Neural cell (in vitro differentiated cells): ENCODE measurements around the gene PCGF3. TPM values are rescaled to one million over a fixed set of nuclear protein-coding genes. Genes with fewer than 3 reads are reported as not detected.
A peak's percentile ranks its signal among the peaks of the same experiment; 100 is the strongest.

Source experiments
- H2AFZ ChIP-seq: fragments of 200-600, 300-800 bp; sonication (generic), shearing (Covaris generic); 2 replicates; pipeline ENCODE4 v1.6.0; 2014; ENCODE audit warnings: low read depth, mild to moderate bottlenecking, antibody characterized with exemption, low read length, moderate library complexity
- H3F3A ChIP-seq: fragments of 200-600 bp; shearing (Covaris generic); 2 replicates; pipeline ENCODE4 v1.6.1; 2016; ENCODE audit warnings: mild to moderate bottlenecking, moderate library complexity, mixed read lengths, antibody characterized with exemption, low read length; ENCODE audit not compliant: insufficient read depth, poor library complexity, severe bottlenecking
- H3K27ac ChIP-seq: fragments of 200-600, 300-800 bp; sonication (generic), shearing (Covaris generic); 2 replicates; pipeline ENCODE4 v1.5.1; 2014; ENCODE audit warnings: mild to moderate bottlenecking, low read length, moderate library complexity
- H3K27me3 ChIP-seq: fragments of 300-800, 200-600 bp; sonication (generic), shearing (Covaris generic); 2 replicates; pipeline ENCODE4 v1.6.0; 2014; ENCODE audit warnings: mild to moderate bottlenecking, low read depth, low read length, moderate library complexity; ENCODE audit not compliant: insufficient read depth
- H3K36me3 ChIP-seq: fragments of 300-800, 200-600 bp; sonication (generic), shearing (Covaris generic); 2 replicates; pipeline ENCODE4 v1.5.1; 2014; ENCODE audit warnings: mild to moderate bottlenecking, antibody characterized with exemption, low read length, moderate library complexity; ENCODE audit not compliant: insufficient read depth
- H3K4me2 ChIP-seq: fragments of 300-800, 200-600 bp; sonication (generic), shearing (Covaris generic); 2 replicates; pipeline ENCODE4 v1.6.0; 2014; ENCODE audit warnings: mild to moderate bottlenecking, low read length
- H3K4me3 ChIP-seq: fragments of 300-800, 200-600 bp; sonication (generic), shearing (Covaris generic); 2 replicates; pipeline ENCODE4 v1.5.1; 2014; ENCODE audit warnings: mild to moderate bottlenecking, low read length, moderate library complexity
- H3K79me2 ChIP-seq: fragments of 200-600 bp; shearing (Covaris generic); replicated peaks from 2 replicates; pipeline ENCODE4 v1.6.0; 2014; ENCODE audit warnings: mild to moderate bottlenecking, low read length, moderate library complexity; ENCODE audit not compliant: insufficient read depth
- H3K9ac ChIP-seq: fragments of 300-800, 200-600 bp; sonication (generic), shearing (Covaris generic); 2 replicates; pipeline ENCODE4 v1.6.1; 2016; ENCODE audit warnings: mild to moderate bottlenecking, low read length, mixed read lengths
- H3K9me2 ChIP-seq: fragments of 200-600 bp; shearing (Covaris generic); 2 replicates; pipeline ENCODE4 v1.6.1; 2016; ENCODE audit warnings: mild to moderate bottlenecking, low read length, mixed read lengths; ENCODE audit not compliant: insufficient read depth
- H3K9me3 ChIP-seq: fragments of 200-600, 300-800 bp; sonication (generic), shearing (Covaris generic); 2 replicates; pipeline ENCODE4 v1.6.1; 2016; ENCODE audit warnings: mild to moderate bottlenecking, mixed run types, low read length, moderate library complexity, mixed read lengths
- H4K20me1 ChIP-seq: fragments of 200-600 bp; shearing (Covaris generic); 2 replicates; pipeline ENCODE4 v1.6.1; 2016; ENCODE audit warnings: mild to moderate bottlenecking, mixed run types; ENCODE audit not compliant: insufficient read depth
- EP300 ChIP-seq: fragments of 450-650 bp; conservative IDR thresholded peaks from 2 replicates; pipeline ENCODE4 v1.6.1; 2014; ENCODE audit warnings: antibody characterized with exemption, mild to moderate bottlenecking, moderate library complexity; ENCODE audit not compliant: poor library complexity, severe bottlenecking
- EZH2 ChIP-seq: fragments of 200-600, 300-800 bp; shearing (Covaris generic), sonication (generic); IDR thresholded peaks from 2 replicates; pipeline ENCODE4 v1.6.1; 2014; ENCODE audit warnings: antibody characterized with exemption, low read length, borderline replicate concordance, mild to moderate bottlenecking; ENCODE audit not compliant: insufficient read depth, poor library complexity, severe bottlenecking
- MXI1 ChIP-seq: fragments of 450-650 bp; conservative IDR thresholded peaks from 2 replicates; pipeline ENCODE4 v1.6.1; 2014; ENCODE audit warnings: antibody characterized with exemption, mild to moderate bottlenecking; ENCODE audit not compliant: poor library complexity, severe bottlenecking
- POLR2AphosphoS5 ChIP-seq: IDR thresholded peaks from 2 replicates; pipeline ENCODE4 v1.6.1; 2012
- RAD21 ChIP-seq: fragments of 450-650 bp; conservative IDR thresholded peaks from 2 replicates; pipeline ENCODE4 v1.6.1; 2014; ENCODE audit warnings: antibody characterized with exemption, mild to moderate bottlenecking, moderate library complexity
- REST ChIP-seq: IDR thresholded peaks from 2 replicates; pipeline ENCODE4 v1.6.1; 2012; ENCODE audit warnings: borderline replicate concordance
- SMC3 ChIP-seq: fragments of 450-650 bp; conservative IDR thresholded peaks from 2 replicates; pipeline ENCODE4 v1.6.1; 2014; ENCODE audit warnings: antibody characterized with exemption, mild to moderate bottlenecking, moderate library complexity; ENCODE audit not compliant: poor library complexity
- TAF1 ChIP-seq: IDR thresholded peaks from 2 replicates; pipeline ENCODE4 v1.6.1; 2012; ENCODE audit warnings: low read depth
- polyA plus RNA-seq: library from polyadenylated mRNA; depleted of rRNA; stranded (reverse); fragments of >200 nt; gene quantifications from 2 replicates; pipeline ENCODE4 v1.2.3, GENCODE V29; 2014
- TF ChIP-seq, protein P1 (sequence below): fragments of 450-650 bp; IDR thresholded peaks from 2 replicates; pipeline ENCODE4 v1.5.1; 2014; ENCODE audit warnings: antibody characterized with exemption, mild to moderate bottlenecking, moderate library complexity; ENCODE audit not compliant: poor library complexity, severe bottlenecking

Gene PCGF3
- polyA plus RNA-seq, 1 donor from 2014 or later, result 117 TPM

- no peaks in the 10 kb centered on the region for H3K27me3 ChIP-seq
- H3K9me3 ChIP-seq, result no peaks in the 10 kb centered on the region
- no peaks in the 10 kb centered on the region for H3K9me2 ChIP-seq
- TF ChIP-seq MXI1 (no peak), POLR2AphosphoS5 (no peak), RAD21 (no peak), EP300 (no peak), SMC3 (no peak), EZH2 (no peak), REST (no peak)
- TF ChIP-seq, protein P1, sequence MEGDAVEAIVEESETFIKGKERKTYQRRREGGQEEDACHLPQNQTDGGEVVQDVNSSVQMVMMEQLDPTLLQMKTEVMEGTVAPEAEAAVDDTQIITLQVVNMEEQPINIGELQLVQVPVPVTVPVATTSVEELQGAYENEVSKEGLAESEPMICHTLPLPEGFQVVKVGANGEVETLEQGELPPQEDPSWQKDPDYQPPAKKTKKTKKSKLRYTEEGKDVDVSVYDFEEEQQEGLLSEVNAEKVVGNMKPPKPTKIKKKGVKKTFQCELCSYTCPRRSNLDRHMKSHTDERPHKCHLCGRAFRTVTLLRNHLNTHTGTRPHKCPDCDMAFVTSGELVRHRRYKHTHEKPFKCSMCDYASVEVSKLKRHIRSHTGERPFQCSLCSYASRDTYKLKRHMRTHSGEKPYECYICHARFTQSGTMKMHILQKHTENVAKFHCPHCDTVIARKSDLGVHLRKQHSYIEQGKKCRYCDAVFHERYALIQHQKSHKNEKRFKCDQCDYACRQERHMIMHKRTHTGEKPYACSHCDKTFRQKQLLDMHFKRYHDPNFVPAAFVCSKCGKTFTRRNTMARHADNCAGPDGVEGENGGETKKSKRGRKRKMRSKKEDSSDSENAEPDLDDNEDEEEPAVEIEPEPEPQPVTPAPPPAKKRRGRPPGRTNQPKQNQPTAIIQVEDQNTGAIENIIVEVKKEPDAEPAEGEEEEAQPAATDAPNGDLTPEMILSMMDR, result no peak
- peaks cover 13% of the 10 kb centered on the region for H4K20me1 ChIP-seq
- H3K4me3 ChIP-seq, result no peak overlapping the region
- peak overlapping the region; percentile 42 for H3K27ac ChIP-seq
- no peaks in the 10 kb centered on the region for H3F3A ChIP-seq
- H3K4me2 ChIP-seq, result no peak overlapping the region
- no peaks in the 10 kb centered on the region for H3K36me3 ChIP-seq
- no peak overlapping the region for H2AFZ ChIP-seq
- H3K9ac ChIP-seq, result no peak overlapping the region
- H3K79me2 ChIP-seq, result peaks cover 59% of the 10 kb centered on the region
Observed at GRCh38 chr4:725391-726234, 20.0 kb downstream of the PCGF3 start.

DNA sequence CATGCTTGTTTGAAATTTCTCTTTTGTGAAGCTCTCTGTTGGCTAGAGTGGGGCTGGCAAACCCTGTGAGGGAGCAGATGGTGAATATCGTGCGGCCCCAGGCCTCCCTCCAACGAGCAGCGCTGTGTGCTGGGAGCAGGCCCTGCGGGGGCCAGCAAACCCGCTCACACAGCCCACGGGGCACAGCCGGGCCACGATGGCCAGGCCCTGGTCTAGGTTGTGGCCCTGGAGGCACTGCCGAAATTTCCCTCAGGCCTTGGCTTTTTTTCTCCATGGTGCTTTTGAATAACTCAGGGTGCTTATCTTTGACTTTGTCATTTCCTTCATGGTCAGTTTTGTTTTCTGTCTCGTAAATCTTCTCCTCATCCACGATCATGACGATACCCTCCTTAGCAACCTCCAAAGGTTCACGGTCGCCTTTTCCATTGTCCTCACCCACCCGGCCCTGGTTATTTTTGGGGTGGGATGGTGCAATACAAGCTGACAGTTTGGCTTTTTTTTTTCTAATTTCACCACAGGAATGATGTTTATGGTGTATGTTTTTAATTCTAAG is 20.7 kb downstream of the PCGF3 start:
- no peaks in the 10 kb centered on the region for H3K9me2 ChIP-seq
- H3F3A ChIP-seq, result no peaks in the 10 kb centered on the region
- peak overlapping the region; percentile 42 for H3K27ac ChIP-seq
- no peak overlapping the region for H3K9ac ChIP-seq
- H3K79me2 ChIP-seq, result peaks cover 55% of the 10 kb centered on the region
- TF ChIP-seq REST (no peak), EZH2 (no peak), MXI1 (no peak), POLR2AphosphoS5 (no peak), RAD21 (no peak), EP300 (no peak), SMC3 (no peak), TAF1 (no peak)
- TF ChIP-seq, protein P1, result no peak
- H3K36me3 ChIP-seq, result no peaks in the 10 kb centered on the region
- H3K9me3 ChIP-seq, result no peaks in the 10 kb centered on the region
- H3K27me3 ChIP-seq, result no peaks in the 10 kb centered on the region
- H4K20me1 ChIP-seq, result peaks cover 13% of the 10 kb centered on the region
- H3K4me2 ChIP-seq, result peak overlapping the region; percentile 8
- no peak overlapping the region for H2AFZ ChIP-seq
- H3K4me3 ChIP-seq, result peak overlapping the region; percentile 43
